ENCODE data around the gene DUSP28.
A peak's percentile ranks its signal among the peaks of the same experiment; 100 is the strongest.
"Not testable (repeated sequence)": the region's sequence is repeated elsewhere in the genome, so short reads cannot be mapped to it uniquely, and the experiment has no call there.

Gene DUSP28

GRCh38 chr2:240560084-240560479, at the start of gene DUSP28:
Gene DUSP28, plus strand, starts transcription at chr2:240560357. Its CDS starts 328 bp downstream, at chr2:240560685.
- peak; percentile 92 for DNase-seq (ENCODE audit: low read depth in 2 of 2)

- DNase-seq (ENCODE audit: low read depth in 2 of 2): no peak
Observed at GRCh38 chr2:240510513-240511210, 49.5 kb upstream of the DUSP28 start.

- DNase-seq (ENCODE audit: low read depth in 2 of 2): no peak
Observed at GRCh38 chr2:240511351-240512108, 48.6 kb upstream of the DUSP28 start.

- no peak for DNase-seq (ENCODE audit: low read depth in 2 of 2)
Observed at GRCh38 chr2:240512109-240512485, 48.1 kb upstream of the DUSP28 start.

GRCh38 chr2:240512666-240513535, 47.3 kb upstream of the DUSP28 start:
- DNase-seq (ENCODE audit: low read depth in 2 of 2): no peak

GRCh38 chr2:240513549-240514287, 46.4 kb upstream of the DUSP28 start:
- DNase-seq (ENCODE audit: low read depth in 2 of 2): peak; percentile 70 to 71

GRCh38 chr2:240514631-240515030, 45.5 kb upstream of the DUSP28 start:
- DNase-seq (ENCODE audit: low read depth in 2 of 2): no peak

GRCh38 chr2:240517342-240517741, 42.8 kb upstream of the DUSP28 start:
- no peak for DNase-seq (ENCODE audit: low read depth in 2 of 2)

GRCh38 chr2:240518981-240519380, 41.2 kb upstream of the DUSP28 start:
- no peak for DNase-seq (ENCODE audit: low read depth in 2 of 2)

- no peak for DNase-seq (ENCODE audit: low read depth in 2 of 2)
Observed at GRCh38 chr2:240519396-240520129, 40.6 kb upstream of the DUSP28 start.

- DNase-seq (ENCODE audit: low read depth in 2 of 2): no peak
Observed at GRCh38 chr2:240520130-240520973, 39.8 kb upstream of the DUSP28 start.

- no peak for DNase-seq (ENCODE audit: low read depth in 2 of 2)
Observed at GRCh38 chr2:240520974-240521350, 39.2 kb upstream of the DUSP28 start.

- not testable (repeated sequence) for DNase-seq (ENCODE audit: low read depth in 2 of 2)
Observed at GRCh38 chr2:240521885-240522284, 38.3 kb upstream of the DUSP28 start.

GRCh38 chr2:240522406-240522805, 37.8 kb upstream of the DUSP28 start:
- no peak for DNase-seq (ENCODE audit: low read depth in 2 of 2)

GRCh38 chr2:240523451-240524281, 36.5 kb upstream of the DUSP28 start:
- DNase-seq (ENCODE audit: low read depth in 2 of 2): no peak

- DNase-seq (ENCODE audit: low read depth in 2 of 2): no peak
Observed at GRCh38 chr2:240524963-240525718, 35.0 kb upstream of the DUSP28 start.

- DNase-seq (ENCODE audit: low read depth in 2 of 2): no peak
Observed at GRCh38 chr2:240525802-240526201, 34.4 kb upstream of the DUSP28 start.

- DNase-seq (ENCODE audit: low read depth in 2 of 2): no peak
Observed at GRCh38 chr2:240526521-240526920, 33.6 kb upstream of the DUSP28 start.
